Spinal cord (tissue), 10 donors: ENCODE data around the gene LIMA1. TPM values are rescaled to one million over a fixed set of nuclear protein-coding genes. Genes with fewer than 3 reads are reported as not detected.
"Not testable (repeated sequence)": the region's sequence is repeated elsewhere in the genome, so short reads cannot be mapped to it uniquely, and the experiment has no call there.

ENCODE experiments used
- DNase-seq, 6 donors: peaks; one replicate each; pipeline versions ENCODE4 v3.0.0 to v3.0.0-alpha.2; 2013 to 2015; ENCODE audit warnings: low spot score in 6 of 6, low read depth in 4 of 6
- H3K27ac ChIP-seq: one replicate; pipeline ENCODE4 v1.5.1; 2013; ENCODE audit warnings: low read depth, low read length, control low read depth
- H3K27me3 ChIP-seq: one replicate; pipeline ENCODE4 v1.6.1; 2013; ENCODE audit warnings: low read length; ENCODE audit not compliant: control insufficient read depth, insufficient read depth
- H3K36me3 ChIP-seq: one replicate; pipeline ENCODE4 v1.6.1; 2013; ENCODE audit warnings: low read length; ENCODE audit not compliant: control insufficient read depth, insufficient read depth
- H3K4me1 ChIP-seq: one replicate; pipeline ENCODE4 v1.6.1; 2013; ENCODE audit warnings: low read length; ENCODE audit not compliant: control insufficient read depth, insufficient read depth
- H3K4me3 ChIP-seq: one replicate; pipeline ENCODE4 v1.5.1; 2013; ENCODE audit warnings: low read depth, low read length, control low read depth
- H3K9me3 ChIP-seq: one replicate; pipeline ENCODE4 v1.6.1; 2013; ENCODE audit warnings: low read length; ENCODE audit not compliant: control insufficient read depth, insufficient read depth
- WGBS: methylation state at CpG from one replicate; pipeline ENCODE4 v1.1.5; 2013; ENCODE audit warnings: missing lambda C conversion rate; ENCODE audit not compliant: insufficient coverage; 5-methylcytosine and 5-hydroxymethylcytosine counted together
- polyA plus RNA-seq, 2 donors: library from polyadenylated mRNA; unstranded; fragments of 120-200 nt; gene quantifications; one replicate each; pipeline ENCODE4 v1.2.1, GENCODE V29; 2013; ENCODE audit not compliant: insufficient read length in 2 of 2
- total RNA-seq, 2 donors: library from RNA; depleted of rRNA in 1 of 2; stranded (reverse); fragments of 120-200 nt in 1 of 2; fragments of >200 nt in 1 of 2; gene quantifications; one replicate each; pipeline versions ENCODE4 v1.2.3 to v1.2.4, GENCODE V29; 2013 to 2014
- donor health status: healthy.

Gene LIMA1
- total and polyA plus RNA-seq, 4 donors = 49.3 to 77.7 (median 56.0) TPM

DNA sequence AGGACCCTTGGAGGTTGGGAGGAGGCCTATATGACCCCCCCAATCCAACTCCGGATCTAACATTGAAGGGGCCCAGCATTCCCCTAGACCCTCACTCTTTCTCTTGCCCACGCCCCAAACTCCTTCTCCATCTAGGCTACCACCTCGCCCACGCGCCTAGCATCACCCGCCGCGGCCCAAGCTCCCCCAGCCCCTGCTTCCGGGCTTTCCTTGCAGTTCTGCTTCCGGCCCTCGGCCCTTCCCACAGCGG is 116.6 kb downstream of the LIMA1 start:
- WGBS = 0% methylated on average over 12 of the region's 12 CpGs
- Histone ChIP-seq H3K36me3 (no peaks in the 10 kb centered on the region), H3K27ac (peak overlapping the region; percentile 98), H3K27me3 (no peaks in the 10 kb centered on the region), H3K4me1 (peaks cover 23% of the 10 kb centered on the region), H3K9me3 (no peaks in the 10 kb centered on the region), H3K4me3 (peak overlapping the region; percentile 90)
- DNase-seq = peak in 1 of 6 donors; percentile 12

DNA sequence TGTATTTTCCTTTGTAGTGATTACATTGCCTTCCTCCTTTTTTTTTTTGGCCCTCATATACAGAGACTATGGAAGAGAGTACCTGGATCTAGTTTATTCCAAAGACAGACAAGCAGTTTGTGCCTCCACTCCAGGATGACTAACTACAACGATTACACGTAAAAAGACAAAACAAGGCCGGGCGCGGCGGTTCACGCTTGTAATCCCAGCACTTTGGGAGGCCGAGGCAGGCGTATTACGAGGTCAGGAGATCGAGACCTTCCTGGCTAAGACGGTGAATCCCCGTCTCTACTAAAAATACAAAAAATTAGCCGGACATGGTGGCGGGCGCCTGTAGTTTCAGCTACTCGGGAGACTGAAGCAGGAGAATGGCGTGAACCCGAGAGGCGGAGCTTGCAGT is 118.4 kb downstream of the LIMA1 start:
- H3K9me3 ChIP-seq = no peaks in the 10 kb centered on the region
- H3K36me3 ChIP-seq = no peaks in the 10 kb centered on the region
- no peaks in the 10 kb centered on the region for H3K27me3 ChIP-seq
- 96% methylated on average over 13 of the region's 20 CpGs for WGBS
- H3K4me1 ChIP-seq = peaks cover 23% of the 10 kb centered on the region
- no peak overlapping the region for H3K4me3 ChIP-seq
- no peak overlapping the region for H3K27ac ChIP-seq
- no peak for DNase-seq

DNA sequence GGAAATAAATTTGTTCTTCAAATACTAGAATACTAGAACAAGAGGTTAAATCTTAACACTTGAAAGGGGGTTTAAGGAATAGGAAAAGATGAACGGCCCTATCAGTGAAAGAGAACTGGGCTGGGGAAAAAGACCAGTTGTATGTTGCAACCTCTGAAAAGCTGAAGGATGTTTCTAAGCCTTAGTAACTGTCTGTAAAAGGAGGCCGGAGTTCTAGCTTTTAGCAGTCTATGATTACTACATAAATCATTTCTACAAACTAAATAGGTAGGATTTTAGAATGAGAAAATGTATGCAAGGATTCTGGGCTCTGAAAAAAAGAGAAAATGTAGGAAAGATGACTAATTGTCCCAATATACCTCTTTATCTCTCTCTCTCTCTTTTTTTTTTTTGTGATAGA is 121.1 kb downstream of the LIMA1 start:
- H3K4me1 ChIP-seq = peaks cover 16% of the 10 kb centered on the region
- DNase-seq = no peak
- H3K27ac ChIP-seq = no peak overlapping the region

DNA sequence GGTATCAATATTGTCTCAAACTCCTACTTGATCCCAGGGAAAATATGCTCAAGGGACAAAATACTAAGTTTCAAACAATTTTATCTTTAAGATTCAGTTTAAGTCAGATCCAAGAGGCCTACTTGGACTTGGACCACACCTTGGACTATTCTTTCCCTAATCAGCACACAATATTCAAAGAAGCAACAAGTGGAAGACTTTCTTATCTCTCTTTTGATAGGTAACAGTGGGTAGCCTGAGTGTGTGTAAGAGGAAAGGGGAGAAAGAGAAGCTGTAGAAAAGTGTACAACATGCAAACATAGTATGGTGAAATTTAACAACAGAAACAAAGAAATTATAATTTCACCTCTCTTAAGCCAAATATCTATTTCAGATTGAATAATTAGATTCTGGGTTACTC is 122.7 kb downstream of the LIMA1 start:
- no peak for DNase-seq
- Histone ChIP-seq H3K9me3 (no peaks in the 10 kb centered on the region), H3K27me3 (no peaks in the 10 kb centered on the region), H3K36me3 (no peaks in the 10 kb centered on the region), H3K27ac (no peak overlapping the region), H3K4me3 (no peak overlapping the region), H3K4me1 (peaks cover 5% of the 10 kb centered on the region)

More for the DNA sequence above, 121.1 kb downstream of the LIMA1 start:
- Histone ChIP-seq H3K4me3 (no peak overlapping the region), H3K9me3 (no peaks in the 10 kb centered on the region), H3K27me3 (no peaks in the 10 kb centered on the region), H3K36me3 (no peaks in the 10 kb centered on the region)
- WGBS = no CpG with 5 or more reads among the region's 2 CpGs

DNA sequence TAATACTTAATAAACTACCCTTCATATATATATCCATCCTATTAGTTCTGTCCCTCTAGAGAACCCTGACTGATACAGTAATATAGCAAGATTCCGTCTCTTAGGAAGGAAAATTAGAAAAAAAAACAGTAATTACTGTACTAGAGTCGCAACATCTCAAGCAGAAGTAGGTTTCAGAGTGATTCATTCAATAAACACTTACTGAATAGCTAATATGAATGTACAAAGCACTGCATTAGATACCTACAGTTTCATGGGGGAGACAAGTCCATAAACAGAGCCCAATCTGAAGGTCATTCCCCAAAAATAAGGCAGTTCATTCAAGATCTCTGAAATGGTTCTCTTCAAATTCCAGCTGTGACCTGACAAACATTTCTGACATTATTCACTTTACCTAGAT is 126.1 kb downstream of the LIMA1 start:
- WGBS = no CpG with 5 or more reads among the region's 2 CpGs
- H3K27me3 ChIP-seq = no peaks in the 10 kb centered on the region
- H3K27ac ChIP-seq = no peak overlapping the region
- no peak overlapping the region for H3K4me3 ChIP-seq
- H3K36me3 ChIP-seq = no peaks in the 10 kb centered on the region
- H3K9me3 ChIP-seq = no peaks in the 10 kb centered on the region
- no peak for DNase-seq
- H3K4me1 ChIP-seq = no peaks in the 10 kb centered on the region

DNA sequence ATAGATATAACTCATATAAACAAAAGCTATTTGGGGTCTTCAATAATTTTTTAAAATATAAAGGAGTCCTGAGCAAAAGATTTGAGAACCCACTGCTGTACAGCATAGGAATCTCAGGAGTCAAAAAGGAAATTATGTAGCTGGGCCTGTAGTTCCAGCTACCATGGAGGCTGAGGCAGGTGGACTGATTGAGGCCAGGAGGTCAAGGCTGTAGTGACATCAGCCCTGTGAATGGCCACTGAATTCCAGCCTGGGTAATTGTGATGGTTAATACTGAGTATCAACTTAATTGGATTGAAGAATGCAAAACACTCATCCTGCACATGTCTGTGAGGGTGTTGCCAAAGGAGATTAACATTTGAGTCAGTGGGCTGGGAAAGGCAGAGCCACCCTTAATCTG is 126.7 kb downstream of the LIMA1 start:
- H3K9me3 ChIP-seq = no peaks in the 10 kb centered on the region
- no peak overlapping the region for H3K27ac ChIP-seq
- no peak overlapping the region for H3K4me3 ChIP-seq
- H3K4me1 ChIP-seq = no peaks in the 10 kb centered on the region
- H3K36me3 ChIP-seq = no peaks in the 10 kb centered on the region
- no peaks in the 10 kb centered on the region for H3K27me3 ChIP-seq
- DNase-seq = no peak

DNA sequence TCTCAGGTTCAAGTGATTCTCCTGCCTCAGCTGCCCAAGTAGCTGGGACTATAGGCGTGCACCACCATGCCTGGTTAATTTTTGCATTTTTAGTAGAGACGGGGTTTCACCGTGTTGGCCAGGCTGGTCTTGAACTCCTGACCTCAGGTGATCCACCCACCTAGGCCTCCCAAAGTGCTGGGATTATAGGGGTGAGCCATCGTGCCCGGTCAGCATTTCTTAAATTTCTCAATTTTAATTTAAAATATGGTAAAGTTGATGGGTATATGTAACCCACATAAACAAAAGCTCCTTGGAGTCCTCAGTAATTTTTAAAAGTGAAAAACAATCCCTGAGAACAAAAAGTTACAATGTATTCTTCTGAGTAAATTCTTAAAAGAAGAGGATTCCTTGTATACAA is 128.4 kb downstream of the LIMA1 start:
- H3K4me1 ChIP-seq, H3K4me3 ChIP-seq, H3K27me3 ChIP-seq, DNase-seq, H3K27ac ChIP-seq, H3K9me3 ChIP-seq, H3K36me3 ChIP-seq: not testable (repeated sequence)
- no CpG with 5 or more reads among the region's 5 CpGs for WGBS

DNA sequence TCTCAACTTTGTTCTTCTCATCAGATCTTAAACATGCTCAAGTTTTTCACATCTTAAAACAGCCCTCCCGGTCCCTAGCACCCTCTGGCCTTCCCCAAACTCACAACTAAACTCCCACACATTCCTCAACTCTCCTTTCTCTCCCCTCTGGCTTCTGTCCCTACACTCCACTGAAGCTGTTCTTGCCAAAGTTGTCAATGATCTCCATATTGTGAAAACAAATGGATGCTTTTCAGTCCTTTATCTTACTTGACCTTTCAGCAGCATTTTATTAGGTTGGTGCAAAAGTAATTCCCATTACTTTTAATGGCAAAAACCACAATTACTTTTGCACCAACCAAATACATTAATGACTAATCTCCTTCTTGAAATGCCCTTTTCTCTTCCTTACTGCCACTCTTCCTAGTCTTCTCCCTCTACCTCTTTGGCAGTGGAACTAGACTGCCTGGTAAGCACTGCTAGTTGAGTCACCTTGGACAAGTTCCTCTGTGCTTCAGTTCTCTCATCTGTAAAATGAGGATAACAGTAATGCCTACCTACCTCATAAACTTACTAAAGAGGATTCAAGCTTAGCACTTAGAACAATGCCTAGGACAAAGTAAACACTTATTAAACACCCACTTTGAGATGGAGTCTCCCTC is 132.2 kb downstream of the LIMA1 start:
- no peaks in the 10 kb centered on the region for H3K27me3 ChIP-seq
- H3K27ac ChIP-seq = no peak overlapping the region

DNA sequence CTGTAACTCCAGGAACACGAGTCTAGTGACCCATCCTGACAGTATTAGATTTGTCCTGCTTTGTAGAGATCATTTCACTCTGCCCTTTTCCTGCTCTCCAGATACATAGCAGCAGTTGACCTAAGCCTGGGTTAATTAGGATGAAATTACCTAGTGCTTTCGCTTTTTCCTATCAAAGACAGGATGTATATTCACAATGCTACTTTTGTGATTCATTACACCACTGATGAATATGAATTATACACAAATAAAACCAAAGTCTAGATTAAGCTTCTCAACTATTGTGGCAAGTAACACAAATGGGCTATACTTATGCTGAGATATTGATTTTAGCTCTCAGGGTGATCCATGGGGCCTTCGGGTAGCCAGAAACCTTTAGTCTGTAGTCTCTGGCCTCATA is 134.0 kb downstream of the LIMA1 start:
- H3K4me3 ChIP-seq = no peak overlapping the region
- WGBS = no CpG with 5 or more reads among the region's 3 CpGs
- H3K36me3 ChIP-seq = no peaks in the 10 kb centered on the region
- no peak for DNase-seq
- no peaks in the 10 kb centered on the region for H3K9me3 ChIP-seq
- H3K27me3 ChIP-seq = no peaks in the 10 kb centered on the region
- H3K4me1 ChIP-seq = no peaks in the 10 kb centered on the region
- no peak overlapping the region for H3K27ac ChIP-seq

More for the DNA sequence above, 132.2 kb downstream of the LIMA1 start:
- Histone ChIP-seq H3K36me3 (no peaks in the 10 kb centered on the region), H3K4me3 (no peak overlapping the region), H3K9me3 (no peaks in the 10 kb centered on the region), H3K4me1 (no peaks in the 10 kb centered on the region)
- DNase-seq = no peak
- WGBS = 80% methylated on average over 1 of the region's 1 CpG

DNA sequence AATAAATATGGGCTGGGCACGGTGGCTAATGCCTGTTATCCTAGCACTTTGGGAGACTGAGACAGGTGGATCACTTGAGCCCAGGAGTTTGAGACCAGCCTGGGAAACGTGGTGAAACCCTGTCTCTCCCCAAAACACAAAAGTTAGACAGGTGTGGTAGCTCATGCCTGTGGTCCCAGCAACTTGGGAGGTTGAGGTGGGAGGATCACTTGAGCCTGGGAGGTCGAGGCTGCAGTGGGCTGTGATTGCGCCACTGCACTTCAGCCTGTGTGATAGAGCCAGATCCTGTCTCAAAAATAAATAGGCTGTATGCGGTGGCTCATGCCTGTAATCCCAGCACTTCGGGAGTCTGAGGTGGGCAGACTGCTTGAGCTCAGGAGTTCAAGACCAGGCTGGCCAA is 135.3 kb downstream of the LIMA1 start:
- not testable (repeated sequence) for H3K27me3 ChIP-seq, DNase-seq, H3K9me3 ChIP-seq, H3K27ac ChIP-seq, H3K36me3 ChIP-seq, H3K4me1 ChIP-seq, H3K4me3 ChIP-seq
- 97% methylated on average over 5 of the region's 6 CpGs for WGBS
